ENCODE data around the gene LOXL1.

- TF ChIP-seq POLR2A (IDR thresholded peaks at IDR 0.05) (no peak), CTCF (IDR thresholded peaks at IDR 0.05) (no peak)
Measured at GRCh38 chr15:73934281-73934680, 8.0 kb downstream of the LOXL1 start.
